Esophagus squamous epithelium (tissue), 4 donors: ENCODE data around the gene SYNM.

Experiments
- CTCF ChIP-seq, 6 experiments: fragments of 450-650 bp in 4 of 6; fragments of 200-600 bp in 2 of 6; sonication (generic) in 2 of 6; IDR thresholded peaks; one replicate each; pipeline ENCODE4 v1.5.1; 2016 to 2019; ENCODE audit warnings: antibody characterized with exemption in 6 of 6, mild to moderate bottlenecking in 4 of 6, moderate library complexity in 4 of 6
- POLR2A ChIP-seq, 4 donors: fragments of 450-650 bp; IDR thresholded peaks; one replicate each; pipeline ENCODE4 v1.6.1; 2017; ENCODE audit warnings: antibody characterized with exemption in 4 of 4, mild to moderate bottlenecking in 4 of 4, moderate library complexity in 3 of 4

- TF ChIP-seq CTCF (IDR thresholded peaks at IDR 0.05) = no peak
- TF ChIP-seq POLR2A (IDR thresholded peaks at IDR 0.05) = no peak
Observed at GRCh38 chr15:99117563-99118257, 12.8 kb downstream of the SYNM start.
